GM21447 (cell line): ENCODE results near the gene SNRNP48.

ENCODE experiments used
- ATAC-seq: cut with Tn5 transposase; IDR thresholded peaks from one replicate; pipeline ENCODE4 v1.9.1; 2021; ENCODE audit not compliant: unreplicated experiment

SNRNP48 gene

GRCh38 chr6:7558781-7559180, 31.2 kb upstream of the SNRNP48 start:
- no peak for ATAC-seq

GRCh38 chr6:7559196-7559595, 30.8 kb upstream of the SNRNP48 start:
- ATAC-seq, result no peak

GRCh38 chr6:7559651-7560385, 30.2 kb upstream of the SNRNP48 start:
- no peak for ATAC-seq

- ATAC-seq, result no peak
Observed at GRCh38 chr6:7561153-7561964, 28.6 kb upstream of the SNRNP48 start.

GRCh38 chr6:7562769-7563168, 27.2 kb upstream of the SNRNP48 start:
- ATAC-seq, result no peak

GRCh38 chr6:7566107-7566506, 23.9 kb upstream of the SNRNP48 start:
- no peak for ATAC-seq

- ATAC-seq, result no peak
Observed at GRCh38 chr6:7566617-7567173, 23.3 kb upstream of the SNRNP48 start.

- no peak for ATAC-seq
Observed at GRCh38 chr6:7568021-7568420, 22.0 kb upstream of the SNRNP48 start.

GRCh38 chr6:7569082-7569481, 20.9 kb upstream of the SNRNP48 start:
- no peak for ATAC-seq

- no peak for ATAC-seq
Observed at GRCh38 chr6:7572213-7572943, 17.6 kb upstream of the SNRNP48 start.

- ATAC-seq, result no peak
Observed at GRCh38 chr6:7574500-7574899, 15.5 kb upstream of the SNRNP48 start.

- ATAC-seq, result no peak
Observed at GRCh38 chr6:7578516-7578915, 11.5 kb upstream of the SNRNP48 start.

GRCh38 chr6:7578931-7579330, 11.1 kb upstream of the SNRNP48 start:
- no peak for ATAC-seq

GRCh38 chr6:7579851-7580250, 10.1 kb upstream of the SNRNP48 start:
- ATAC-seq, result no peak

- ATAC-seq, result no peak
Observed at GRCh38 chr6:7580537-7580926, 9.5 kb upstream of the SNRNP48 start.

GRCh38 chr6:7580927-7581618, 8.9 kb upstream of the SNRNP48 start:
- no peak for ATAC-seq

- no peak for ATAC-seq
Observed at GRCh38 chr6:7585287-7585930, 4.6 kb upstream of the SNRNP48 start.

- no peak for ATAC-seq
Observed at GRCh38 chr6:7587631-7588100, 2.3 kb upstream of the SNRNP48 start.

- ATAC-seq, result no peak
Observed at GRCh38 chr6:7588506-7588905, 1.5 kb upstream of the SNRNP48 start.

- no peak for ATAC-seq
Observed at GRCh38 chr6:7589221-7589620, 777 bp upstream of the SNRNP48 start.
